HepG2 (cell line): ENCODE measurements around the gene PRKN. TPM values are rescaled to one million over a fixed set of nuclear protein-coding genes. Genes with fewer than 3 reads are reported as not detected.

Experiments used
- AHR ChIP-seq: IDR thresholded peaks from 2 replicates; pipeline ENCODE4 v1.6.1; 2018; ENCODE audit warnings: missing genetic modification reagents, missing compliant biosample characterization
- HINFP ChIP-seq: sonication (generic); formaldehyde crosslinking; IDR thresholded peaks from 2 replicates; pipeline ENCODE4 v1.4.0; 2020; ENCODE audit warnings: low read depth, mild to moderate bottlenecking, missing genetic modification reagents
- HMGXB4 ChIP-seq, 2 experiments: sonication (generic) in 1 of 2; formaldehyde crosslinking in 1 of 2; IDR thresholded peaks; 2 replicates each; pipeline versions ENCODE4 v1.4.0 to v1.6.1; 2018 to 2020; ENCODE audit warnings: missing genetic modification reagents in 2 of 2, borderline replicate concordance in 1 of 2, low read depth in 1 of 2, mild to moderate bottlenecking in 1 of 2, missing biosample characterization in 1 of 2
- MXD3 ChIP-seq: IDR thresholded peaks from 2 replicates; pipeline ENCODE4 v1.6.1; 2016; ENCODE audit warnings: mild to moderate bottlenecking, missing biosample characterization, missing genetic modification reagents
- RBM39 ChIP-seq: fragments of 200-400 bp; formaldehyde crosslinking; IDR thresholded peaks from one replicate; pipeline ENCODE4 v1.6.1; 2018; ENCODE audit warnings: antibody characterized with exemption, mild to moderate bottlenecking, low read depth, low read length; ENCODE audit not compliant: poor library complexity, severe bottlenecking
- SETDB1 ChIP-seq: sonication (generic); formaldehyde crosslinking; IDR thresholded peaks from 2 replicates; pipeline ENCODE4 v1.5.1; 2020; ENCODE audit warnings: missing genetic modification reagents, mild to moderate bottlenecking, borderline replicate concordance
- ZNF33A ChIP-seq: sonication (generic); formaldehyde crosslinking; IDR thresholded peaks from 2 replicates; pipeline ENCODE4 v1.5.1; 2020; ENCODE audit warnings: missing genetic modification reagents, mild to moderate bottlenecking, moderate library complexity, borderline replicate concordance
- ZNF430 ChIP-seq: sonication (generic); formaldehyde crosslinking; IDR thresholded peaks from 2 replicates; pipeline ENCODE4 v1.9.0; 2021; ENCODE audit warnings: mild to moderate bottlenecking, missing genetic modification reagents
- ZNF616 ChIP-seq: sonication (generic); formaldehyde crosslinking; IDR thresholded peaks from 2 replicates; pipeline ENCODE4 v1.5.0; 2020; ENCODE audit warnings: low read depth, mild to moderate bottlenecking, missing genetic modification reagents
- ZNF720 ChIP-seq: sonication (generic); formaldehyde crosslinking; IDR thresholded peaks from 2 replicates; pipeline ENCODE4 v1.4.0; 2020; ENCODE audit warnings: missing genetic modification reagents
- ZNF782 ChIP-seq: sonication (generic); formaldehyde crosslinking; IDR thresholded peaks from 2 replicates; pipeline ENCODE4 v1.4.0; 2020; ENCODE audit warnings: missing genetic modification reagents, mild to moderate bottlenecking, borderline replicate concordance
- polyA plus RNA-seq, 8 experiments: library from polyadenylated mRNA; depleted of rRNA in 3 of 8; stranded (reverse) in 7 of 8; unstranded in 1 of 8; fragments of >200 nt; fragmentation: Illumina TruSeq in 4 of 8; extraction: Trizol in 4 of 8; gene quantifications; 2 replicates each; pipeline versions ENCODE4 v1.2.1 to v1.2.3, GENCODE V29; 2011 to 2016; ENCODE audit warnings: low read depth in 4 of 8, missing spikeins in 1 of 8, mixed read lengths in 1 of 8; ENCODE audit not compliant: insufficient read depth in 1 of 8
- total RNA-seq, 5 experiments: library from RNA; depleted of rRNA; stranded (reverse); fragments of >200 nt; fragmentation: Illumina TruSeq; extraction: Trizol; gene quantifications; 2 replicates each; pipeline ENCODE4 v1.2.3, GENCODE V29; 2016; ENCODE audit warnings: low read depth in 1 of 5
- TF ChIP-seq, protein P1 (sequence below): sonication (generic); formaldehyde crosslinking; IDR thresholded peaks from 2 replicates; pipeline ENCODE4 v1.5.1; 2020; ENCODE audit warnings: mild to moderate bottlenecking, missing genetic modification reagents, borderline replicate concordance
- TF ChIP-seq, protein P2 (sequence below): sonication (generic); formaldehyde crosslinking; IDR thresholded peaks from 2 replicates; pipeline ENCODE4 v1.8.0; 2022; ENCODE audit warnings: missing genetic modification reagents, mild to moderate bottlenecking, moderate library complexity, borderline replicate concordance
- TF ChIP-seq, protein P3 (sequence below): sonication (generic); formaldehyde crosslinking; IDR thresholded peaks from 2 replicates; pipeline ENCODE4 v1.4.0; 2020; ENCODE audit warnings: low read depth, mild to moderate bottlenecking, missing genetic modification reagents

The PRKN gene
- total and polyA plus RNA-seq, 2 of the 13 experiments (the other 11 are each of a cell fraction or from before 2014, with no cell fraction given), result 0.31 to 0.44 TPM

DNA sequence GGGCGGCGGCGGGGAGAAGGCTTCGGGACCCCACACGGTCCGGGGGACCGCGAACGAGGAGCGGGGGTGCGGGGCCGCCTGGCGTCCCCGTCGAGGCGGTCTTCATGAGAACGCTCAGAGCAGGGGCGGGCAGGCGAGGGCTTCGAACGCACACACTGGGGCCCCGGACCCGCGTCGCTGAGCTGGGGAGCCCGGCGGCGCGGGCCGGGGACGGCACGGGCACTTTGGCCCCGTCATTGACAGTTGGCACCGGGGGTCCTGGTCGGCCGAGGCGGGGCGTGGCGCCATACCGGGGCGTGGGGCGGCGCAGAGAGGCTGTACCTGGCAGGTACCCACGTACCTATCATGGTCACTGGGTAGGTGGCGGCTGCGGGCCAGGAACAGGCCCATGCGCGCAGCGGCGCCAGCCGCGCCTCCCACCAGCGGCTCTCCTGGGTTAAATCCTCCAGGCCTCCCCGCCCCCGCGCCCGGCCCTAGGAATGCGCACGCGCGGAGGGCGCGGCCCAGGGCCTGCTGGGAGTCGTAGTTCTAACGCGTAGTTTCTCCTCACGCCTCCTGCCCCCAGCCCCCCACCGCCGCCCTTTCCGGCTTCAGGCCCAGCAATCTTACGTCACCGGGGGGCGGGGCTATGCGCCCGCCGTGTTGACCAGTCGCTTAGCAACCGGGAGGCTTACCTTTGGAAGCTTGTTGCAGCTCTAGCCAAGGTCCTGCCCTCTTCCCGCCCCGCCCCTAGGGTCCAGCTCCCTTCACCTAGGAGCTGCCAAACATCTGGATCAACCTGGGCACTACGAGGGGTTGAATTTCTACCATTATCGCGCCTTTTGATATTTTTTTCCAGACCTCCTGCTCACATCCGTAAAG lies at the start of gene PRKN, which contains the start of gene PACRG (continued):
- TF ChIP-seq, protein P1, sequence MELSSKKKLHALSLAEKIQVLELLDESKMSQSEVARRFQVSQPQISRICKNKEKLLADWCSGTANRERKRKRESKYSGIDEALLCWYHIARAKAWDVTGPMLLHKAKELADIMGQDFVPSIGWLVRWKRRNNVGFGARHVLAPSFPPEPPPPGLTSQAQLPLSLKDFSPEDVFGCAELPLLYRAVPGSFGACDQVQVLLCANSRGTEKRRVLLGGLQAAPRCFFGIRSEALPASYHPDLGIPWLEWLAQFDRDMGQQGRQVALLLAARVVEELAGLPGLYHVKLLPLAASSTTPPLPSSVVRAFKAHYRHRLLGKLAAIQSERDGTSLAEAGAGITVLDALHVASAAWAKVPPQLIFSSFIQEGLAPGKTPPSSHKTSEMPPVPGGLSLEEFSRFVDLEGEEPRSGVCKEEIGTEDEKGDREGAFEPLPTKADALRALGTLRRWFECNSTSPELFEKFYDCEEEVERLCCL (CRISPR knock-in tag), result no peak
- peak; percentile 32 to 42; a peak in 1 of 4 replicates for TF ChIP-seq HMGXB4 (CRISPR knock-in tag; IDR thresholded peaks at IDR 0.05; ENCODE audit: borderline replicate concordance in 1 of 2, low read depth in 1 of 2)
- TF ChIP-seq AHR (CRISPR knock-in tag), result no peak
- TF ChIP-seq, protein P2, sequence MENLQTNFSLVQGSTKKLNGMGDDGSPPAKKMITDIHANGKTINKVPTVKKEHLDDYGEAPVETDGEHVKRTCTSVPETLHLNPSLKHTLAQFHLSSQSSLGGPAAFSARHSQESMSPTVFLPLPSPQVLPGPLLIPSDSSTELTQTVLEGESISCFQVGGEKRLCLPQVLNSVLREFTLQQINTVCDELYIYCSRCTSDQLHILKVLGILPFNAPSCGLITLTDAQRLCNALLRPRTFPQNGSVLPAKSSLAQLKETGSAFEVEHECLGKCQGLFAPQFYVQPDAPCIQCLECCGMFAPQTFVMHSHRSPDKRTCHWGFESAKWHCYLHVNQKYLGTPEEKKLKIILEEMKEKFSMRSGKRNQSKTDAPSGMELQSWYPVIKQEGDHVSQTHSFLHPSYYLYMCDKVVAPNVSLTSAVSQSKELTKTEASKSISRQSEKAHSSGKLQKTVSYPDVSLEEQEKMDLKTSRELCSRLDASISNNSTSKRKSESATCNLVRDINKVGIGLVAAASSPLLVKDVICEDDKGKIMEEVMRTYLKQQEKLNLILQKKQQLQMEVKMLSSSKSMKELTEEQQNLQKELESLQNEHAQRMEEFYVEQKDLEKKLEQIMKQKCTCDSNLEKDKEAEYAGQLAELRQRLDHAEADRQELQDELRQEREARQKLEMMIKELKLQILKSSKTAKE (CRISPR knock-in tag), result no peak
- TF ChIP-seq ZNF782 (CRISPR knock-in tag), result 0 out of 2 replicates have a peak, but pooled peaks have one; percentile 33
- TF ChIP-seq, protein P3, sequence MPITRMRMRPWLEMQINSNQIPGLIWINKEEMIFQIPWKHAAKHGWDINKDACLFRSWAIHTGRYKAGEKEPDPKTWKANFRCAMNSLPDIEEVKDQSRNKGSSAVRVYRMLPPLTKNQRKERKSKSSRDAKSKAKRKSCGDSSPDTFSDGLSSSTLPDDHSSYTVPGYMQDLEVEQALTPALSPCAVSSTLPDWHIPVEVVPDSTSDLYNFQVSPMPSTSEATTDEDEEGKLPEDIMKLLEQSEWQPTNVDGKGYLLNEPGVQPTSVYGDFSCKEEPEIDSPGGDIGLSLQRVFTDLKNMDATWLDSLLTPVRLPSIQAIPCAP (CRISPR knock-in tag), result no peak
- TF ChIP-seq ZNF616 (CRISPR knock-in tag), result no peak
- peak; percentile 79 for TF ChIP-seq RBM39
- TF ChIP-seq ZNF430 (CRISPR knock-in tag), result no peak; the same call in 1 of the 2 replicates
- peak; percentile 80; the same call in 1 of the 2 replicates for TF ChIP-seq MXD3 (CRISPR knock-in tag)
- TF ChIP-seq ZNF33A, result 0 out of 2 replicates have a peak, but pooled peaks have one; percentile 75
- TF ChIP-seq ZNF720, result no peak
- no peak for TF ChIP-seq HINFP (CRISPR knock-in tag)
- TF ChIP-seq SETDB1 (CRISPR knock-in tag), result no peak
